ENCODE results near the gene ZBTB25.
"Not testable (repeated sequence)": the region's sequence is repeated elsewhere in the genome, so short reads cannot be mapped to it uniquely, and the experiment has no call there.

Gene ZBTB25

GRCh38 chr14:64518229-64518628 is 14.6 kb upstream of the ZBTB25 start:
- Histone ChIP-seq H3K4me2 (ENCODE audit: low read length) (no peak overlapping the region), H3K9me2 (ENCODE audit: low read depth, low read length) (no peaks in the 10 kb centered on the region), H3K79me2 (ENCODE audit: insufficient read depth, low read length) (peaks cover 68% of the 10 kb centered on the region), H3K36me3 (ENCODE audit: insufficient read depth, low read length) (peaks cover 24% of the 10 kb centered on the region), H3K4me3 (ENCODE audit: low read depth, low read length, poor library complexity, severe bottlenecking) (no peak overlapping the region), H3K27me3 (ENCODE audit: insufficient read depth, low read length) (no peaks in the 10 kb centered on the region), H4K20me1 (ENCODE audit: insufficient read depth, low read length) (no peaks in the 10 kb centered on the region), H2AFZ (ENCODE audit: low read length) (no peak overlapping the region), H3K9me3 (ENCODE audit: low read length) (no peaks in the 10 kb centered on the region), H3K27ac (ENCODE audit: low read depth, low read length, poor library complexity, severe bottlenecking) (no peak overlapping the region), H3K9ac (ENCODE audit: low read length) (no peak overlapping the region), H3K4me1 (ENCODE audit: insufficient read depth, low read length, severe bottlenecking) (no peaks in the 10 kb centered on the region), H3F3A (ENCODE audit: insufficient read depth, low read length) (no peaks in the 10 kb centered on the region)
- no peak for TF ChIP-seq EZH2 (IDR thresholded peaks at IDR 0.05; ENCODE audit: borderline replicate concordance, low read length)
- TF ChIP-seq, protein P1, sequence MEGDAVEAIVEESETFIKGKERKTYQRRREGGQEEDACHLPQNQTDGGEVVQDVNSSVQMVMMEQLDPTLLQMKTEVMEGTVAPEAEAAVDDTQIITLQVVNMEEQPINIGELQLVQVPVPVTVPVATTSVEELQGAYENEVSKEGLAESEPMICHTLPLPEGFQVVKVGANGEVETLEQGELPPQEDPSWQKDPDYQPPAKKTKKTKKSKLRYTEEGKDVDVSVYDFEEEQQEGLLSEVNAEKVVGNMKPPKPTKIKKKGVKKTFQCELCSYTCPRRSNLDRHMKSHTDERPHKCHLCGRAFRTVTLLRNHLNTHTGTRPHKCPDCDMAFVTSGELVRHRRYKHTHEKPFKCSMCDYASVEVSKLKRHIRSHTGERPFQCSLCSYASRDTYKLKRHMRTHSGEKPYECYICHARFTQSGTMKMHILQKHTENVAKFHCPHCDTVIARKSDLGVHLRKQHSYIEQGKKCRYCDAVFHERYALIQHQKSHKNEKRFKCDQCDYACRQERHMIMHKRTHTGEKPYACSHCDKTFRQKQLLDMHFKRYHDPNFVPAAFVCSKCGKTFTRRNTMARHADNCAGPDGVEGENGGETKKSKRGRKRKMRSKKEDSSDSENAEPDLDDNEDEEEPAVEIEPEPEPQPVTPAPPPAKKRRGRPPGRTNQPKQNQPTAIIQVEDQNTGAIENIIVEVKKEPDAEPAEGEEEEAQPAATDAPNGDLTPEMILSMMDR (IDR thresholded peaks at IDR 0.05; ENCODE audit: low read length), result no peak

GRCh38 chr14:64517667-64518066 is 14.0 kb upstream of the ZBTB25 start:
- H3K9ac ChIP-seq (ENCODE audit: low read length); H3K4me2 ChIP-seq (ENCODE audit: low read length); H3K4me1 ChIP-seq (ENCODE audit: insufficient read depth, low read length, severe bottlenecking); H3K9me3 ChIP-seq (ENCODE audit: low read length); H3K27ac ChIP-seq (ENCODE audit: low read depth, low read length, poor library complexity, severe bottlenecking); H3K9me2 ChIP-seq (ENCODE audit: low read depth, low read length); H4K20me1 ChIP-seq (ENCODE audit: insufficient read depth, low read length); H3K27me3 ChIP-seq (ENCODE audit: insufficient read depth, low read length); H2AFZ ChIP-seq (ENCODE audit: low read length); H3K4me3 ChIP-seq (ENCODE audit: low read depth, low read length, poor library complexity, severe bottlenecking); H3F3A ChIP-seq (ENCODE audit: insufficient read depth, low read length): not testable (repeated sequence)
- H3K79me2 ChIP-seq (ENCODE audit: insufficient read depth, low read length), result peaks cover 74% of the 10 kb centered on the region
- H3K36me3 ChIP-seq (ENCODE audit: insufficient read depth, low read length), result peaks cover 24% of the 10 kb centered on the region

- Histone ChIP-seq H3K9me3 (ENCODE audit: low read length) (no peaks in the 10 kb centered on the region), H3K79me2 (ENCODE audit: insufficient read depth, low read length) (peaks cover 81% of the 10 kb centered on the region), H2AFZ (ENCODE audit: low read length) (no peak overlapping the region), H3K9me2 (ENCODE audit: low read depth, low read length) (no peaks in the 10 kb centered on the region), H3K4me3 (ENCODE audit: low read depth, low read length, poor library complexity, severe bottlenecking) (no peak overlapping the region), H3K9ac (ENCODE audit: low read length) (no peak overlapping the region), H3K27ac (ENCODE audit: low read depth, low read length, poor library complexity, severe bottlenecking) (no peak overlapping the region), H4K20me1 (ENCODE audit: insufficient read depth, low read length) (no peaks in the 10 kb centered on the region), H3F3A (ENCODE audit: insufficient read depth, low read length) (no peaks in the 10 kb centered on the region), H3K36me3 (ENCODE audit: insufficient read depth, low read length) (peaks cover 20% of the 10 kb centered on the region), H3K4me1 (ENCODE audit: insufficient read depth, low read length, severe bottlenecking) (no peaks in the 10 kb centered on the region), H3K27me3 (ENCODE audit: insufficient read depth, low read length) (no peaks in the 10 kb centered on the region), H3K4me2 (ENCODE audit: low read length) (no peak overlapping the region)
- no peak for TF ChIP-seq EZH2 (IDR thresholded peaks at IDR 0.05; ENCODE audit: borderline replicate concordance, low read length)
Measured at GRCh38 chr14:64516969-64517368, 13.3 kb upstream of the ZBTB25 start.

GRCh38 chr14:64515053-64515452 is 11.4 kb upstream of the ZBTB25 start:
- H3K79me2 ChIP-seq (ENCODE audit: insufficient read depth, low read length), result peaks cover 95% of the 10 kb centered on the region
- H3K9me3 ChIP-seq (ENCODE audit: low read length), result no peaks in the 10 kb centered on the region
- H3K4me1 ChIP-seq (ENCODE audit: insufficient read depth, low read length, severe bottlenecking), result peaks cover 15% of the 10 kb centered on the region
- H2AFZ ChIP-seq (ENCODE audit: low read length), result no peak overlapping the region
- TF ChIP-seq EZH2 (IDR thresholded peaks at IDR 0.05; ENCODE audit: borderline replicate concordance, low read length), result no peak
- TF ChIP-seq, protein P1 (IDR thresholded peaks at IDR 0.05; ENCODE audit: low read length), result no peak
- no peak overlapping the region for H3K4me3 ChIP-seq (ENCODE audit: low read depth, low read length, poor library complexity, severe bottlenecking)
- no peak overlapping the region for H3K4me2 ChIP-seq (ENCODE audit: low read length)
- H3K9me2 ChIP-seq (ENCODE audit: low read depth, low read length), result no peaks in the 10 kb centered on the region
- H4K20me1 ChIP-seq (ENCODE audit: insufficient read depth, low read length), result no peaks in the 10 kb centered on the region
- H3K27ac ChIP-seq (ENCODE audit: low read depth, low read length, poor library complexity, severe bottlenecking), result no peak overlapping the region
- H3K36me3 ChIP-seq (ENCODE audit: insufficient read depth, low read length), result peaks cover 15% of the 10 kb centered on the region; the same call in 1 of the 2 replicates
- H3K27me3 ChIP-seq (ENCODE audit: insufficient read depth, low read length), result no peaks in the 10 kb centered on the region
- H3F3A ChIP-seq (ENCODE audit: insufficient read depth, low read length), result peaks cover 7% of the 10 kb centered on the region; the same call in 1 of the 2 replicates
- H3K9ac ChIP-seq (ENCODE audit: low read length), result no peak overlapping the region

Measured in OCI-LY1 (cell line).